Measurements from ENCODE around the gene ANAPC2.

DNA sequence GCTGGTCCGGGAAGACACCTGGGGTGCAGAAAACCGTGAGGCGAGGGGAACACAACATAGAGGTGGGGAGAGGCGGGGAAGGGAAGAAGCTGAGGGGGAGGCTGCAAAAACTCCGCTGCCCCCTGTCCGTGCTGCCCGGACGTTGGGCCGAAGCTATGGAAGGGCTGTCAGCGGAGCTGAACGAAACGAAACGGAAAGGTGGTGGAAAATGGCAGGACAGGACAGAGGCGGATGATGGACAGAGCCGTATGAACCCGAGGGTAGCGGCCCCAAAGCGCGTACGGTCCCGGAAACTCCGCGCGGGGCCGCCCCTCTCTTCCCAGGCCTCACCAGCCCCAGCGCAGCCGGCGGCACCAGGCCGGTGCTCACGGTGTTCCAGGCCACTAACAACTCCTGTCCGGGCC, 272 bp downstream of the ANAPC2 start:
- TF ChIP-seq, protein P1, sequence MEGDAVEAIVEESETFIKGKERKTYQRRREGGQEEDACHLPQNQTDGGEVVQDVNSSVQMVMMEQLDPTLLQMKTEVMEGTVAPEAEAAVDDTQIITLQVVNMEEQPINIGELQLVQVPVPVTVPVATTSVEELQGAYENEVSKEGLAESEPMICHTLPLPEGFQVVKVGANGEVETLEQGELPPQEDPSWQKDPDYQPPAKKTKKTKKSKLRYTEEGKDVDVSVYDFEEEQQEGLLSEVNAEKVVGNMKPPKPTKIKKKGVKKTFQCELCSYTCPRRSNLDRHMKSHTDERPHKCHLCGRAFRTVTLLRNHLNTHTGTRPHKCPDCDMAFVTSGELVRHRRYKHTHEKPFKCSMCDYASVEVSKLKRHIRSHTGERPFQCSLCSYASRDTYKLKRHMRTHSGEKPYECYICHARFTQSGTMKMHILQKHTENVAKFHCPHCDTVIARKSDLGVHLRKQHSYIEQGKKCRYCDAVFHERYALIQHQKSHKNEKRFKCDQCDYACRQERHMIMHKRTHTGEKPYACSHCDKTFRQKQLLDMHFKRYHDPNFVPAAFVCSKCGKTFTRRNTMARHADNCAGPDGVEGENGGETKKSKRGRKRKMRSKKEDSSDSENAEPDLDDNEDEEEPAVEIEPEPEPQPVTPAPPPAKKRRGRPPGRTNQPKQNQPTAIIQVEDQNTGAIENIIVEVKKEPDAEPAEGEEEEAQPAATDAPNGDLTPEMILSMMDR (IDR thresholded peaks at IDR 0.05 in 4 of 5, conservative IDR thresholded peaks at IDR 0.05 in 1 of 5), result no peak
- no peak for TF ChIP-seq POLR2A (IDR thresholded peaks at IDR 0.05)

Measured in gastrocnemius medialis (tissue), 4 donors.